ENCODE results near the gene ABCC1.
"Not testable (repeated sequence)": the region's sequence is repeated elsewhere in the genome, so short reads cannot be mapped to it uniquely, and the experiment has no call there.

ABCC1 gene

DNA sequence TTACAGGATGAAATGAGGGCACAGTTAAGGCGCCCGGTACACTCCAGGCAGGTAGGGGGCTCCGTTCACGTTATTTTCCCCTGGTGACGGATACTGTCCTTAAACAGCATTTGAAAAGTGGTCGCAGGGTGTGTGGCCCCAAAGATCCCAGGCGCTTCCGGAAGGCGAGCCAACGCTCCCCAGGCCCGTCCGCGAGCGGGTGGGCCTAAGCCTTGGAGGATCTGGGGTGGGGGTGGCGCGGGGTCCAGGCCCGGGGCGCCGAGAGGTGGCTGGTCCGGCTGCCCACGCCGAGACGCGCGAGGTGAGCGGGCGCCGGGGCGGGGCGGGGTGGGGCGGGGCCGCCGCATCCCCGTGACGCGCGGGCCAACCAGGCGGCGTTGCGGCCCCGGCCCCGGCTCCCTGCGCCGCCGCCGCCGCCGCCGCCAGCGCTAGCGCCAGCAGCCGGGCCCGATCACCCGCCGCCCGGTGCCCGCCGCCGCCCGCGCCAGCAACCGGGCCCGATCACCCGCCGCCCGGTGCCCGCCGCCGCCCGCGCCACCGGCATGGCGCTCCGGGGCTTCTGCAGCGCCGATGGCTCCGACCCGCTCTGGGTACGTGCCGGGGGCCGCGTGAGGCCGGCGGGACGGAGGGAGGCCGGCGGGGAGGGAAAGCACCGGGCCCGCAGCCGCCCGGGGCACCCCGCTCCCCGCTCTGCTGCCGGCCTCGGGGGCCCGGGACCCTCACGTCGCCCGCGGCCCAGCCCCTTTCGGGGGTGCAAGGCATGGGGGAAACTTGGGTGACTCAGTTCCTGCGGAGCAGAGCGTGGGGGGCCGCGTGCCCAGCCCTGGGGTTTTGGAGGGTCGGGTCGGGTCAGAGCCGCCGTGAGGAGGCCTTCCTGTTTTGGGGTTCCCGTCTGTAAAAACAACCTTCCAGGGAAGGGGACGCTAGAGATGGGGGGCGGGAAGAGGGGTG, at the start of gene ABCC1:
Gene ABCC1, plus strand, starts transcription at position 407 of the 951 bp plus-strand sequence. Its CDS starts 136 bp downstream, at position 543.
- peak; percentile 17 to 52 (median 22) for DNase-seq

GRCh38 chr16:15900357-15900756, 49.1 kb upstream of the ABCC1 start:
- DNase-seq, result no peak

DNA sequence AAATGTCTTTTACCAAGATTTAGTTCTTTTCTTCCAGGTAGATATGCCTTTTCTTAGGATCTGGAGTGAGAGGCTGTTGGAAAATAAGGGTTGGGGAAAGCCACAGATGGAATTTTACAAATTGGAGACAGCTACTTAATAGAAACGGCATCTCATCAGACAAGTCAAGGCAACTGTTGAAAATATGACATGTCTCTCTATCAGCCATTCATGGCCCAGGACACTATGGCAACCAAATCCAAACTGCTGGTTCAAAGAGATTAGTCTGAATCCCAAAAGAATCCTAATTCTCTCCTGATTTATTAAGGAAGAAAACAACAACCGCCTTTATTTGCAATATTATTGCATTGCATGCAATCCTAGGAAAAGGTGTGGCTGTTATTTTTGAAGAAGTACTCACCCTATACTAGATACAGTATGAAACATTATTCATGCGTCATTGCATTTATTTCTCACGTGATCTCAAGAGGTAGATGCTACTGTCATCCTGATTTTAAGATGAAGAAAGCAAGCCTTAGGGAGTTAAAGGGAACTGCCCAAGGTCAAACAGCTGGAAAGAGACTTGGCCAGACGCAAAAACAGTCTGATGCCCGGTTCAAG, 48.4 kb upstream of the ABCC1 start:
- no peak for DNase-seq

DNA sequence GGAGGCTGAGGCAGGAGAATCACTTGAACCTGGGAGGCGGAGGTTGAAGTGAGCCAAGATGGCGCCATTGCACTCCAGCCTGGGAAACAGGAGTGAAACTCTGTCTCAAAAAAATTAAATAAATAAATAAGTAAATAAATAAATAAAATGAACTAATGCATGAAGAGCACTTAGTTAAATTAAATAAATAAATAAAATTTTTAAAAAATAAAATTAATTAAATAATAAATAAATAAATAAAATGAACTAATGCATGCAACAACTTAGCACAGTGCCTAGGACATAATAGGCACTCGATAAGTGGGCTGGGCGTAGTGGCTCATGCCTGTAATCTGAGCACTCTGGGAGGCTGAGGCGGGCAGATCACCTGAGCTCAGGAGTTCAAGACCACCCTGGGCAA, 45.5 kb upstream of the ABCC1 start:
- no peak for DNase-seq

- DNase-seq, result no peak
Measured at GRCh38 chr16:15906439-15906838, 43.0 kb upstream of the ABCC1 start.

DNA sequence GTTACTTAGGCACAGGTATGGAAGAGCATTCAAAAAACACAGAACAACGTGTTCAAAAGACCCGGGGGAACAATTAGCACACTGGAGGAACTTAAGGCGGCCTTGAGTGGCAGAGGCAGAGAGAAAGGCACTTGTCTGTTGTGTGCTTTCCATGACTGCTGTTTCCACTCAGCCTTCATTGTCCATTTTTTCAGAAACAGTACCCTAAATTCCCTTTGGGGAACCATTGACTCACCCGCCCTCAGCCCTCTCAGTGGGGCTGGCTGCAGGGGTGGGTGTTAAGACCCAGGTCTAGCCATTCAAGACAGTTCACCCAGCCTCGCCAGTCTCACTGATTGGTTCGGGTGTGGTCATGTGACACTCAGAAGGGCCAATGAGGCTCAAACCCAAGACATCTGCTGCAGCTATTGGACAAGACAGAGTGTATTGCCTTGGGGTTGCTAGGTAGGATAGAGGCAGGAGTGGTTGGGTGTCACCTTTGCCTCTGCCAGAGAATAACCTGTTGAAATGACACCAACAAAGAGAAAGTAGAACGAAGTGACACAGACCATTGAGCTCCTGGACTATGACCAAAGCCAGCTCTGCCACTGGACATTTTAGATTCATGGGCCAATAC, 41.4 kb upstream of the ABCC1 start:
- no peak for DNase-seq

- no peak for DNase-seq
Measured at GRCh38 chr16:15911198-15911597, 38.2 kb upstream of the ABCC1 start.

GRCh38 chr16:15913046-15913698, 36.2 kb upstream of the ABCC1 start:
- DNase-seq, result no peak

DNA sequence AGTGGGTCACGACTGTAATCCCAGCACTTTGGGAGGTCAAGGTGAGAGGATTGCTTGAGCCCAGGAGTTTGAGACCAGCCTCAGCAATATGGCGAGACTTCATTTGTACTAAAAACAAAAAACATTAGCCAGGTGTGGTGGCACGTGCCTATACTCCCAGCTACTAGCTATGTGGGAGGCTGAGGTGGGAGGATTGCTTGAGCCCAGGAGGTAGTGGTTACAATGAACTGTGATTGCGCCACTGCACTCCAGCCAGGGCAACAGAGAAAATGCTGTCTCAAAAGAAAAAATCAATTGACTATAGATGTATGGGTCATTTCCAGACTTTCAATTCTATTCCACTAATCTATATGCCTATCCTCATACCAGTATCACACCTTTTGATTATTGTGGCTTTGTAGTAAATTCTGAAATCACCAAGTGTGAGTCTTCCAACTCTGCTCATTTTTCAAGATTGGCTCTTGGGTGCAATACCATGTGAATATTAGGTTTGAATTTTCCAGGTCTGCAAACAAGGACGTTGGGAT, 33.8 kb upstream of the ABCC1 start:
- no peak for DNase-seq

GRCh38 chr16:15916323-15916722, 33.1 kb upstream of the ABCC1 start:
- DNase-seq, result no peak

GRCh38 chr16:15918314-15918713, 31.1 kb upstream of the ABCC1 start:
- DNase-seq, result not testable (repeated sequence)

GRCh38 chr16:15919331-15919730, 30.1 kb upstream of the ABCC1 start:
- DNase-seq, result no peak

DNA sequence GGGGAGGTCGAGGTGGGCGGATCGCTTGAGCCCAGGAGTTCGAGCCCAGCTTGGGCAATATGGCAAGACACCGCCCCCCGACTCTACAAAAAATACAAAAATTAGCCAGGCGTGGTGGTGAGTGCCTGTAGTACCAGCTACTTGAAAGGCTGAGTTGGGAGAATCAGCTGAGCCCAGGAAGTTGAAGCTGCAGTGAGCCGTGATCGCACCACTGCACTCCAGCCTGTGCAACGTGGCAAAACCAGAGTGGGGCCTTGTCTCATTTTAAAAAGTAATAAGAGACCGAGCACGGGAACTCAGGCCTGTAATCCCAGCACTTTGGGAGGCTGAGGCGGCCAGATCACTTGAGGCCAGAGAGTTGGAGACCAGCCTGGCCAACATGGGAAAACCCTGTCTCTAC, 24.4 kb upstream of the ABCC1 start:
- DNase-seq, result no peak

DNA sequence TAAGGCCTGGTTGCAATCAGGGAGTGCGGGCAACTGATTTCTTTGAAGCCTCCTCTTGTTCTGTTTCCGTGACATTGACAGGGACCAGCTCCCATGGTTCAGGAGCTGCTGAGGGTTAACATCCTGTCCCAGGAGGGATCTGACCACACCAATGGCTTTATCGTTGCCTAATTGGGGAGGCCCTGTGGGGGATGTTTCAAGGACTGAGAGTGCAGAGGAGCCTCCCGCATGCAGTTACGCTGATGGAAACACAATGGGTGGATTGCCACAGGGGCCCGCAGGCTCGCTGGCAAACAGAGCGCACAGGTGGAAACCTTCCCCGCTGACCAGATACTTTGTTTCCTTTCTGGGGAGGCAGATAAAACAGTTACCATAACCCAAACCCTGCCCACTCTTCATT, 23.8 kb upstream of the ABCC1 start:
- DNase-seq, result no peak

DNA sequence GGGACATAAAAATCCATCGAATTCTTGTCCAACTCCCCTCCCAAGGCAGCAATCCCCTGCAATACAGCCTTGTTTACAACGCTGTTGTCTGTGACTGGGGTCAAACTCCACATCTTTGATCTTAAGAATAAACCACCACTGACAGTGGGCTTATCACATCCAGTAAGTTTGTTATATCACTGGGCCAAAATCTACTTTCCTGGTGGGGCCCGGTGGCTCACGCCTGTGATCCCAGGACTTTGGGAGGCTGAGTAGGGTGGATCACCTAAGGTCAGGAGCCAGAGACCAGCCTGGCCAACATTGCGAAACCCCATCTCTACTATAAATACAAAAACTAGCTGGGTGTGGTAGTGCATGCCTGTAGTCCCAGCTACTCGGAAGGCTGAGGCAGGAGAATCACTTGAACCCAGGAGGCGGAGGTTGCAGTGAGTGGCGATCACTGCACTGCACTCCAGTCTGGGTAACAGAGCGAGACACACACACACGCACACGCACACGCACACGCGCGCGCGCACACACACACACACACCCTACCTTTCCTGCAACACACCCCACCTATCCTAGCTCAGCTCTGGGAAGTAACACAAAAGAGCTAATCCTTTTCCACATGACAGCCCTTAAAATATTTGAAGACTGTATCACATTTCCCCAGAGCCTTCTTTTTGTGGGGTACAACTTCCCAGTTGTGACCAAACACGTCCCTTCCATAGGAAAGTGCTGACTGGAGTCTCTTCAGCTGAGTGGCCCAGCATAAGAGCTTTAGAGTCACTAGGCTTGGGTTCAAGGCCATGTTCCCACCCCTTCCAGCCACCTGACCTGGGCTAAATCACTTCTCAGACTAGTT, 20.9 kb upstream of the ABCC1 start:
- DNase-seq, result no peak

DNA sequence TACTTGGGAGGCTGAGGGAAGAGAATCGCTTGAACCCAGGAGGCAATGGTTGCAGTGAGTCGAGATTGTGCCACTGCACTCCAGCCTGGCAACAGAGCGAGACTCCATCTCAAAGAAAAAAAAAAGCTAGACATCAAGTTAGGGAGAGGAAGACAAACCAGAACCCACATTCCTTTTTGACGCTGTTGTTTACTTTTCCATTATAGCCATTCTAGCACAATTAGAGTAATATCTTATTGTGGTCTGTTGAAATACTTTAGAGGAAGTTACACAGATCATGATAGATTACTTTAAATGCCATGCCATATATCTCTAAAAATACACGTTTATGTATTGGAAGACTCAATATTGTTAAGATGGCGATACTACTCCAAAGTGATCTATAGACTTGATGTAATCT, 16.5 kb upstream of the ABCC1 start:
- no peak for DNase-seq

DNA sequence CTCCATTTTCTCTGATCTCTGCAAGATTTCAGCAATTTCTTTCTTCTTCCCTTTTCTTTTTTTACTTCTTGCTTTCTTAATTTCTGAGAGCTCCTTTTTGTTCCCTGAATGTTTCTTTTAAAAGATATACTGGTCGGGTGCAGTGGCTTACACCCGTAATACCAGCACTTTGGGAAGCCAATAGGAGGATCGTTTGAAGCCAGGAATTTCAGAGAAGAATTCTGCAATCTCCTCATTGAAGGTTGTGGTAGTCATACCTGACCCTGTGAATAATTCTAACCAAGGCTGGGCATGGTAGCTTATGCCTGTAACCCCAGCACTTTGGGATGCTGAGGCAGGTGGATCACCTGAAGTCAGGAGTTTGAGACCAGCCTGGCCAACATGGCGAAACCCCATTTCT, 15.6 kb upstream of the ABCC1 start:
- DNase-seq, result no peak

DNA sequence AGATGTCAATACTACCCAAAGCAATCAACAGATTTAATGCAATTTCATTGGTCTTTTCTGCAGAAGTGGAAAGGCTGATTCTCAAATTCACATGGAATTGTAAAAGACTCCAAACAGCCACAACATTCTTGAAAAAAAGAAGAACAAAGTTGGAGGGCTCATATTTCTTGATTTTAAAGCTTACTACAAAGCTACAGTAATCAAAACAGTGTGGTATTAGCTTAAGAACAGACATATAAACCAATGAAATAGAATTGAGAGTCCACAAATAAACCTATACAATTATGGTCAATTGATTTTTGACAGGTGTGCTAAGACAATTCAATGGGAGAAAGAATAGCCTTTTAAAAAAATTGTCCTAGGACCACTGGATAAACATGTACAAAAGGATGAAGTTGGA, 14.4 kb upstream of the ABCC1 start:
- no peak for DNase-seq

- DNase-seq, result not testable (repeated sequence)
Measured at GRCh38 chr16:15936809-15937208, 12.6 kb upstream of the ABCC1 start.

- DNase-seq, result no peak
Measured at GRCh38 chr16:15942931-15943690, 6.3 kb upstream of the ABCC1 start.
